GM18858 (cell line): Measurements from ENCODE around the gene ADGRV1.

Experiments
- ATAC-seq: cut with Tn5 transposase; IDR thresholded peaks from one replicate; pipeline ENCODE4 v1.9.1; 2021; ENCODE audit not compliant: unreplicated experiment

The ADGRV1 gene

DNA sequence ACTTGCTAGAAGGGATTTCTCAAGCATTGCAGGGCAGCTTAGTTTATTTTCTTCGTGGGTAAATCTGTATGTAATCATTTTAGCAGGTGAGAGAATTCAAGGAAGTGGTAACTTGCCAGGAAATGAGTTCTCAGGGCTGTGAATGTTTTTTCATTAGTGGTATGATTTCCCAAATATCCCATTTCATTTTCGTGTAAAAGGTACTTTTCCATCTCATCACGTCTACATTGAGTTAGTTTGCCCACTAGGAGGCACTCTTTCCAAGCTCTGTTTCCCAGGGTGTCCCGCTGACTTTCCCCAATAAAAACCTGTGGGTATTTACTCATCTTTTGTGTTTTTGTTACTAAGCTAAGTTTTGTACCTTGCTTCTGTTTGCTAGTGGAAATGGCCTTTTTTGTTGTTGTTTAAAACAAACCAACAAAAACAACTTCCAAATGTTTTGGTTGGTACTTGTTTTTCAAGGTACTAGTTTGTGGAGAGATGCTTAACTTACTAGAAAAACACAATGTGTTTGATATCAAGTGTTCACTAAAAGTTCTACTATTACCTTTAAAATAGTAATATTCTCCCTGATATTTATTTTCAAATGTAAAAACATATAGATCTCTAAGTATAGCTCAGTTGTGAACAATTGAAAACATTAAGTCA, 373.6 kb downstream of the ADGRV1 start:
- ATAC-seq, result no peak

DNA sequence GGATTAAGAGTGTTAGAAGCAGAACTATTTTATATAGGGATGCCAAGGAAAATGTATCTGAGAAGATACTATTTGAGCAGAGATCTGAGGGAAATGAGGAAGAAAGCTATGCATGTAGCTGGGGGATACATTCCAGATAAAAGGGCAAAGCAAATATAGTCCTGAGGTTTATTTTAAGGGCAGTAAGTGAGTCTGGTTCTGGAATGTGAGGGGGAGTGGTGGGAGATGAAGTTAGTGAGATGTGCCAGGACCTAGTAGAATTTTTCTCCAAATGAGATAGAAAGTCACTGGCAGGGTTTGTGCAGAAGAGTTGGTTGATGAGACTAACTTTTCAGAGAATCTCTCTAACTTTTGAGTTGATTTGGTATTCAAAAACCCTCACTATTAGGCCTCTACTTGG, 374.7 kb downstream of the ADGRV1 start:
- no peak for ATAC-seq

DNA sequence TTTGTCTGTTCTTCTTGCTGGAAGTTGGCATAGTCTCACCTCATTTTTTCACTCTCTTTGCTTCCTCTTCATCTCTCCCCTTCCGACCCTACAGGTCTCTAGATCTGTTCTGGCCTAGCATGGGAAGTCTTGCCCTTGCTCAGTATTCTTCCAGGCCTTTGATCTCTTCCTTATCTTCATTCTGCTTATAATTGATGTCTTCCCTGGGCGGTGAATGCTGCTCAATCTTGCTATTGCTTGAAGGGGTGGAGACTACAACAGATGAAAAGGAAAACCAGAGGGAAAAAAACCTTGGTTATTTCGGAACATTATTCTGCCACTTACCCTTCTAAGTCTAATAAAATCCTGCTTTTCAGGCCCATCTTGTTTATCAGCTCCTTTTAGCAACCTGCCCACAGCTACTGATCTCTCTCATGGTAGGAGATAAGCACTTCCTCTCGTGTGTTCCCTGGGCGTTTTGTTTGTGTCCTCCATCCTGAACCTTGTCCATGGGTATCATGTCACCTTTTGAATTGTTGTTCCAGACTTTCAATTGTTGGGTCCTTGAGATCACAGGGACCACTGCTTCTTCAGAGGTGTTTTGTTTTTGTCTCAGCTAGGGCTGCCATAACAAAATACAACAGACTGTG, 375.6 kb downstream of the ADGRV1 start:
- ATAC-seq, result no peak

DNA sequence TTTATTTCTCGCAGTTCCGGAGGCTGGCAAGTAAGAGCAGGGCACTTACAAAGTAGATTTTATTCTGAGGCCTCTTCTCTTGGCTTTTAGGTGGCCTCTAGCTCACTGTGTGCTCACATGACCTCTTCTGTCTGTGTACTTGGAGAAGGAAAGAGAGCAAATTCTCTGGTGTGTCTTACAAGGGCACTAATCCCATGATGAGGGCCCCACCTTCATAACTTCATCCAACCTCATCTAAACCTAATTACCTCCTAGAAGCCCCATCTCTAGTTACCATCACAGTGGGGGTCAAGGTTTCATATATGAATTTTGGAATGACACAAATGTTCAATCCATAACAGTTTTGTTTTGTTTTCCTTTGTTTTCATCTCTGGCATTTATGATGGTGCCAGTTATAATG, 376.1 kb downstream of the ADGRV1 start:
- no peak for ATAC-seq

DNA sequence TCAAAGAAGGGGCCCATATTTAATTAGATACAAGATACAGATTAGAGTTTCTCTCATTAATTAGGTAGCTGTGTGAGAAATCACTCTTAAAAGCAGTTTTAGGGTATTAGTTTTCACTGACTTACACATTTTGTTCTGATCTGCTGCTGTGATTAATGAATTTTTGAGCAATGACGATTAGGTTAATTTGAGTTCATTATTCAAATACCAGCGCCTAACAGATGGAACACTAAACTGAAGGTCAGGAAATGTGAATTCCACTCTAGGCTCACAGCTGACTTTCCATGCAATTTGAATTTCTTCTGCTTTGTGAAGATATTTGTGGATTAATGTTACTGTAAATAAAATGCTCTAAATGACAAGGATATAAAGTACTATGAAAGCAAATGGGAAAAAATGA, 380.6 kb downstream of the ADGRV1 start:
- no peak for ATAC-seq

DNA sequence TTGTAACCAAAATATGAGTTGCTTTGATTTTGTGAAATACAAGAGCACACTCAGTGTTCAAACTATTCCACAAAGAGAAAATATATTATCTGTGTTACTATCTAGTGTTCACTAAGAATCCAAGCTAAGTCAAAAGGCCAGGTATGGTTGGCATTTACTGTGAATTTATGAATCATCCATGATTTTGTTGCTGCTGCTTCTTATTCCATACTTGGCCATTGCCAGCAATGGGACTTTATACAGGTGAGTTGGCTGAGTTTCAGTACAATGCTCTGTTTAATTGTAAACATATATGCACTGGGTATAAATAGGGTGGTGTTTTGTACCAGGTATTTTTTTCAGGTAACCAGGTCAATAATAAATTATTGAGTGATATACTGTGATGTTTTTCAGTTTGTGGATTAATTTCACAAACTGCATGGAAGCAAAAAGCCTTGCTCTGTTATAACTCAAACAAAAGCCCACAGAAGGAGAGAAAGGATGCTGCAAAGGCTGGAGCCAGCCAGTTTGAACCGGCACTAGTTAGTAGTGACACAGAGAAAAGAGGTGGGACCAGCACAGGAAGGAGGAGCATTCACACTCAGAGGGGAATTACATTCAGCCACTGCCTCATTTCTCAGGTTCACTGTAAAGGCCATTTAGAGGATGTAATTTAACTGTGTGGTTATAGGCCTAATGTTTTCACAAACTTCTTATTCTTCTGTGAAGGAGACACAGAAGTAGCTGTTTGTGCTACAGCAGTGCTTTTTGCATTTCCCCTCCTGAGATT, 381.8 kb downstream of the ADGRV1 start:
- ATAC-seq, result peak; percentile 99

DNA sequence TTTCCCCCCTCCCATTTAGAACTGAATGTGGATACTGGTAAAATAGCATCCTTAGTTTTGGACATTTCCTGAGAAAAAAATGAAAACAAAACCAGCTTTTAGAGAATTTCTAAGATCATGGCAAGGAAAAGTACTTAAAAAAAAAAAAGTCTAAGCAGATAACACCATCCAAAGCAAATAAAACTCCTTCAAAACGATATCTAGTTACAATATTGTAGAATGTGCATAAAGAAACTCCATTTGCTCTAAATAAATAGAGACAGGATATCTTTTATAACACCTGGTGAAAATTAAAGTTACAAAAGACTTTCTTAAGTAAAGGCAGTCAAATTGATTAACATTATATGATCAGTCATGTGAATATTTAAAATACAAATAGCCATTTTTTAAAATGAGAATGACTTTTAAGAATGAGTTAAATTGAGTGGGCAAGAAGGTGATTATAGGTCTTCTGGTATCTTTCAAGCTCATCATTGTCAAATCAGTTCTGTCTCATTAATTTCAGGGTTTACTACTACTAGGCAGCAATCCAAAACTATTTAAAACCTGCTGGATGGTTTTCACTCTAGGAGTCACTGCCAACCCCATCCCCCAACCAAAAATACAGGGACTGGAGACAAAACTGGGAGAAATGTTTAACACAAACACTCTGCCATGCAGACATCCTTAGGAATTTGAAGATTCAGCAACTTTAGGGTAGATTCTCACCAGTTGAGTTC, 382.6 kb downstream of the ADGRV1 start:
- ATAC-seq, result no peak

DNA sequence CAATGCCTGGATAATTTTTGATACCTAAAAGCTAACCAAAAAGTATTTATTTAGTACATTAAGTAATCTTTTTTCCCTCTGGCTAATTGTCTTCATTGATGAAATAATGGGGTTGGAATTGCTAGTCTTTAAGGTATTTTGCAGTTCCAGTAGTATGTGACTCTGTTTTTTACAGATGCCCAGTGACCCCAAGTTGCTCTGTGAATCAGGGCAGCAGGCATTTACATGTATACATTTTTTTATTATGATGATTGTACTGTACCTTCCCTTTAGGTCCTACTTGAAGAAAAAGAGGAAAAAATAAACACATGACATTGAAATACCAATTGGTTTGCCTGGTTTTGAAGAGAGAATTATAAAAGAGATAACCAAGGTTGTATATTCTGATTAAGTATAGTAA, 385.5 kb downstream of the ADGRV1 start:
- no peak for ATAC-seq

DNA sequence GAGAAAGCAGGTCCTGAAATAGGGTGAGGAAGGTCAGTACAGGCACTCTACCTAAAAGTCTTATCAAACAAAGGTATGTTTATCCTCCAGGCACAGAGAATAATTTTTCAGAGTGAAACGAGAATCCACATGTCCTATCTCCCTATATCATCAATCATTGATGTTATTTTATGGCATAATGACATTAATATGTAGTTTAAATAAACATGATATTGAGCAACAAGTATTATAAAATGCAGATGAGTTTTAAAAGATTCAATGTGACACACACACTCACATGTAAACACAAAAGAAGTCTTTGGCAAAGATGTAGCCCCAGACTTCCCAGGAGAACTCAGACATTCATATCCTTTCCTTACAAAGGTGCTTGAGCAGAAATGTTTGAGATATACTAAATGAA, 389.1 kb downstream of the ADGRV1 start:
- no peak for ATAC-seq

DNA sequence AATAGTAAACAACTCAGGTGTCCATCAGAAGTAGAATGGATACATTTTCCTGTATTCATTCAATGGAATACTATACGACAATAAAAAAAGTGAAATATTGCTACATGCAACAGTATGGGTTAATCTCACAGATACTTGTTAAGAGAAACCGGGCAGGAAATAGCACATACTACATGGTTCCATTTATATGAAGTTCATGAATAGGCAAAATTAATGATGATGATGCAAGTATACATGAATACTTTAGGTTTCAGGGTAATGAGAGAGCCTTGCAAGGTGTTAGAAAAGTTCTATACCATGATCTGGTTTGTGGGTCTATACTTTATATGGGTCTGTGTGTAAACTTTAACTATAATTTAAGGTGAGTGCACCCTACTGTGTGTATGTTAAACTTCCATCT, 390.4 kb downstream of the ADGRV1 start:
- no peak for ATAC-seq

DNA sequence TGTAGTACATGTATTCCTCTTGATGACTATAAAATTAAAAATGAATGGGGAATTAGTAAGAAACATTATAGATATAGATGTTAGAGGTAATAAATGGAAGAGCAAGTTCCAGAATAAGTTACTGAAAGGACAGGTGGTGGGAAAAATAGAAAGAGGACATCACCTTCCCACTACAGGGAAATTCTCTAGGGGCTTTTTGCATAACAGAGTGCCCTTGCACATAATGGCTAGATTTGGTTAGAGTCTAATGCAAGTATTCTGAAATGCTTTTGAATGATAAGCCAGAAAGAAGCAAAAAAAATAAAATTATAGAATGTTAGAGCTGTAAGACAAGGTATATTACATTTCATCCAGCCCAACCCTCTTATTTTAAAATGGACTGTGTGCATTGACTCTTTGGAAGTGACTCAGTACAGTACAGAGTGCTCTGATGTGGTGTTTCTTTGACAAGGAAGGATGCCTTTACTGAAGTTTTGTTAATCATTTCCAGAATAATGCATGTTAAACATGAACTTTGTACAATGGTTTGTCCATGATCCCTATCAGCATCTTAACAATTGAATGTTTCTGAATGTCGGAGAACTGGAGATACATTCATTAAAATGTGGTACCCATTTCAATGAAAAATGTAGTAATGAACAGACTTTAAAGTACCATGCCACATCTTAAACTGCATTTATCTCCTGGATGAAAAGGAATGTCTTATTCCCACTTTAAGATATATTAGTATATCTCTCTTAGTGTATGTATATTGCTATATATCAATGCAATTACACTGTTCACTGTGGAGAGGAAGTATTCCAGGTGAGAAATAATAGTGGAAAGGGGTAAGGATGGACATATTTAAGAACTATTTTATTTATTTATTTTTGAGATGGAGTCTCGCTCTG, 391.1 kb downstream of the ADGRV1 start:
- peak; percentile 75 for ATAC-seq

DNA sequence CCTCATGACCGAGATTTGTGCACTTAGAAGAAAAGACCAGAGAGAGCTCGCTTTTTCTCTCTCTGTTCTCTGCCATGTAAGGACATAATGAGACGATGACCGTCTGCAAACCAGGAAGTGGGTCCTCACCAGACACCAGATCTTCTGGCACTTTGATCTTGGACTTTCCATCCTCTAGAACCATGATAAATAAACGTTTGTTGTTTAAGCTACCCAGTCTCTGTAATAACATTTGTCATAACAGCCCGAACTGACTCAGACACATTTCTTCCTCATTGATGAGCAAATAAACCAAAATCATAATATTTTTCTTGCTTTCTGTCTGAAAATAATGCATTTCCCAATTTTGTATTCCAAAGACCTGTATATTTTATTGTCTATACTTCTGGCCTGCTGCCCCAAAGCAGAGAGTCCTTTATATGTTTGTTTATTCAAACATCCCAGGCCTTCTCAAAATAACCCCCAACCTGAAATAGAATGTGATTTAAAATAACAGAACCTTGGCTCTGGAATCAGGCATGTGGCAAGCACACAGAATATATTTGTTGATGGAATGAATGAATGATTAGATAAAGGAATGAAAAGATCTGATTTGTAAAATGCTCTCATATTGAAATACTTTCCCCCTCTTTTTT, 396.5 kb downstream of the ADGRV1 start:
- ATAC-seq, result no peak

DNA sequence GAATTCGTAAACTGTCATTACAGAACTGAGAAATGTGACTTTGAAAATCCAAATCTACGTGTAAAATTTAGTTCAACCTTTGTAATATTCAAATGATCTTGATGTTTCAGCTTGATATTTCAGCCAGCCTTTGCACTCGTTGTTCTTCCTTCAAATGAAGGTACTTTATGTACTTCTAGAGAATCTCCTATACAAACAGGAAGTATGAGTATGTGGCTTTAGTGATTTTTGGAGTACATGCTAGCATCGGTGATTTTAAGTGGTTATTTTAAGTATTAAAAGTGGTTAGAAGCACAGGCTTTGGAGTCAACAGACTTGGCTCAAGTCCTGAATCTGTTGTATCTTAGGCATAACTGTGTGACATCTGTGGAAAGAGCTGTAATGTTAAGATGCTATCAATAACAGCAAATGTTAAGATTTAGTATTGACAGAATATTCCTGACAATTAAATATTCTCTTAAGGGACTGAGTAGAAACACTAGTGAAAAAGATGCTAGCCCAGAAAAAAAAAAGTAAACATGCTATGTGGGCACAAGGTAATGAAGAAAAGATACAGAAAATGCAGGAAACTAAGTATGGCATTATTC, 398.0 kb downstream of the ADGRV1 start:
- no peak for ATAC-seq

DNA sequence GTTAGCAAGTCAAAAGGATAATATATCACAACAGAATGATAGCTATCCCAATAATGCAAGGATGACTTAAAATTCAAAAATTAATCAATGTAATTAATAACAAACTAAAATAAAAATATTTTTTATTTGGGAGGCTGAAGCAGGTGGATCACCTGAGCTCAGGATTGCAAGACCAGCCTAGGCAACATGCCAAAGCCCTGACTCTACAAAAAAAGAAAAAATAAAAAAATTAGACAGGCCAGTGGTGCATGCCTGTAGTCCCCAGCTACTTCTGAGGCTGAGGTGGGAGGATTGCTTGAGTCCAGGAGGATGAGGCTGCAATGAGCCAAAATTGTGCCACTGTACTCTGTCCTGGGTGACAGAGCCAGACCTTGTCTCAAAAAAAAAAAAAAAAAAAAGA, 399.3 kb downstream of the ADGRV1 start:
- no peak for ATAC-seq

DNA sequence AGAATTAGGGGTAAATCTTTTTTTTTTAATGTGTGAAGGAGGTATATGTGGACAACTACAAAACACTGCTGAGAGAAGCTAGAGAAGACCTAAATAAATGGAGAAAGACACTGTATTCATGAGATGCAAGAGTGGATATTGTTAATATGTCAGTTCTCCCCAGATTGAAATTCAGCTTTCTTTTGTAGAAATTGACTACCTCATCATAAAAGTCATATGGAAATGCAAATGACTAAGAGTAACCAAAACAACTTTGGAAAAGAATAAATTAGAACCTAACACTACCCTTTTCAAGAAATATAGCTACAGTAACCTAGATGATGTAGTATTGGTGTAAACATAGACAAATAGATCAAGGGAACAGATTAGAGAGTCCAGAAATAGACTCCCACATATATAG, 400.7 kb downstream of the ADGRV1 start:
- no peak for ATAC-seq

DNA sequence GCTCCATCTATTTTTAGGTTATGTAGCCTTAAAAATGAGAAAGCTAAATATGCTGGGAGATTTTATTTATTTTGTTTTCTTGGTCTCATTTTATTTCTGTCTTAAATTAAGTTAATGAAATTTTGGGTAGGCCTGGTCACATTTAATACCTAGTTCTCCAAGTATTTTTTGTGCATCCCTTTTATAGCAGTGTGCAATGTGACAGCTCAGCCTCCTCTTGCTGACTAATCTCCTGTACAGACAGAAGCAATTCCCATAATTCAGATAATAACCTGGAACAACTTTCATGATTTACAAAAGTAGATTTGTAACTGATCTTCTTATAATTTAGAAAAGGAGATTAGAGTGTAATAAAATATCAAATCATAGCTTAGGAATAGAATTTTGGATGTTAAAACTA, 403.9 kb downstream of the ADGRV1 start:
- ATAC-seq, result no peak

DNA sequence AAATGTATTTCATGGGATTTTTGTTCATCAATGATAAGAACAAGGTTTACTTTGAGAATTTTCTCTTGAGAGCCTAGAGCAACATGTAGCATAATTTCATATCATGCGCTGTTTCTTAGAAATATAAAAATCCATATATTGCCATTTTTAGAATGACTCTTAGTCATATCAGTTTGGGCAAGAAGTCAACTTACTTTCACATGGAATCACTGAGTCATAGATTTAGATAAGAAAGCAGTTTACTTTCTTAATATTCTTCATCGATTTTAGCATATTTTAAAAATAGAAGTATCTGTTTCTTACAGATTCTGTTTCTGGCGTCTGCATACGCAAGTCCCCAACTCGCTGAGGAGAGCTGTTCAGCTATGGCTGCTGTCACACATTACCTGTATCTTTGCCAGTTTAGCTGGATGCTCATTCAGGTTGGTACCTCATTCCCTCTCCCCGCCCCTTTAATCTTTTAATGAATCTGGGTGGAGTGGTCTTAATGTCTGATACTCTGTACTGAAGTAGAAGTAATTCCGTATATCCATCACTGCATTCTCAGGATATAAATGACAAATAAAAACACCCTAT, 406.6 kb downstream of the ADGRV1 start:
- ATAC-seq, result no peak

DNA sequence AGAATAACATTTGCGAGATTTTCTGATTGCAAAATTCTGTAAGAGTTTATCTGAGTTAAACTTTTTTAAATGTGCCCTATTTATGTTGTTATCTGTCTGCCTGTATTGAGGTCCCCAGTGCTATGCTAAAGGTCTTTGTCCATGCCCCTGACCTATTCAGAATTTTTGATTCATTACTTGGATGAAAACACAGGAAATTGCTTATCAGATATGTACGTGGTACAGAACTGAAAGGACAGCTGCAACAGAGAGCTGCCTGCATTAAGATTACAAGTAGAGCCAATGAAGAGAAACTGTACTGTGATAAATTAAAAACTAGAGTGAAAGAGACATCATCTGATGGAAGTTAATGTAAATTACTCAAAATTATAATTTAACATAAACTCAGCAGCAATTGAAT, 408.8 kb downstream of the ADGRV1 start:
- ATAC-seq, result no peak

DNA sequence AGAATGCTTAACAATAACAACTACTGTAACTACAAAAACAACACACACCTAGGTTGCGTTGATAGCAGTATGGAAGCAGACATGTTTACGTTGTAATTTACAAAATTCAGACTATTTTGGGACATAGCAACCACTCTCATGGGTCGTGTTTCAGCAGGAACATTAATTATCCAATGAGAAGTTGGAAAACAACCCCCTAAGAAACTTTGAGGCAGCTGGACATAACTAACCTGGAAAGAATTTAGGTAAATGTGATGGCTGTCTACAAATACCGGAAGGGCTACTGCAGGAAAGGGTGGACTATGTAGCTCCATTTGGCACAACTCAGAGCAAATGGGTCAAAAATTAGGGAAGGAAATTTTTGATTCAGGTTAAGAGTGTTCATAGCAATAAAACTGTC, 409.3 kb downstream of the ADGRV1 start:
- no peak for ATAC-seq

DNA sequence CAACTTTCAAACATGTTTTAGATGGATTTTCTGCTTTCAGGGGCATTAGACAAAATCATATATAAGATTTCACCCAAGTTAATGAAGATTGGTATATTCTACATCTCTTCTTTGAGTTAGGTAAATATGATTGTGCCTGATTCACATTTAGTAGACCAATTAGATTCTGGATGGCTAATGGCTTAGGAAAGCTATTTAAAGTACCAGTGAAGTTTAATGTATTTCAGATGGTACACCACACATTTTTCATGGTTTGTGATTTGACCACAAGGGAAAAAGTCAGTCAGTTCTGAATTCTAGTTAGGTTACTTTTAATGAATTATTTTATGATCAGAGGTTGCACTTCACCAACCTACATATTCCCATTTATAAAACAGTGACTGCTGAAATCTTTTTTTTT, 409.7 kb downstream of the ADGRV1 start:
- ATAC-seq, result no peak
